Left kidney (tissue), 2 donors: ENCODE results near the gene EPHB2. TPM values are rescaled to one million over a fixed set of nuclear protein-coding genes. Genes with fewer than 3 reads are reported as not detected.

Experiments
- DNase-seq: peaks from one replicate; pipeline ENCODE4 v3.0.0-alpha.2; 2013
- polyA plus RNA-seq: library from polyadenylated mRNA; unstranded; fragments of 120-200 nt; gene quantifications from one replicate; pipeline ENCODE4 v1.2.1, GENCODE V29; 2013; ENCODE audit not compliant: insufficient read length

The EPHB2 gene
- polyA plus RNA-seq, 1 donor: 11.5 TPM

GRCh38 chr1:22721122-22721873, 10.7 kb downstream of the EPHB2 start:
- DNase-seq: no peak

DNA sequence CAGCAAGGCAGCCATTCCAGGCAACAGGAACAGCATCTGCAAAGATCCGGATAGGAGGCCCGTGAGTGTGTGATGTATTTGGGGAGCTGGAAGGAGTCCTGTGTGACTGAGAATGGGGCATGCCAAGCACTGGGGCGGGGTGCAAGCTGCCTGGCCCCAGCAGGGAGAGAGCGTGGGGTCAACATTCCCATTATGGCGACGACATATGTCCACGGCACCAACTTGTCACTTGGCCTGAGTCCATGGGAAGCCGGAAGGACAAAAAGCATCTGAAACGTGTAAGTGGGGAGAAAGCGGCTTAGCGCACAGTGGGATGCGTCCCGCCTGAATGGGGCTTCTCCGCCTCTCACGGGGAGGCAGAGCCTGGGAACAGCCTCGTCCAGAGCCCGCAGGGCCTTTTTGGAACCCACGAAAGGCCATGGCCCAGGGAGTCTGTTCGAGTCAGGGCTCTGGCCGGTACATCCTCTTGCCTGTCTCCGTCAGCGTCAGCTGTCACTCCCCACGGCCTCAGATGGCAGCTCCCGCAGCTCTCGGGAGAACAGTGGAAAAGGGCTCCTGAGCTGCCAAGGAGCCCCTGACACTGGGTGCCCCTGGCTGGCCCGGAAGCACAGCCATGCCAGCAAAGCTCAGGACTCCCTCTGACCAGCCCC, 12.4 kb downstream of the EPHB2 start:
- DNase-seq: no peak

DNA sequence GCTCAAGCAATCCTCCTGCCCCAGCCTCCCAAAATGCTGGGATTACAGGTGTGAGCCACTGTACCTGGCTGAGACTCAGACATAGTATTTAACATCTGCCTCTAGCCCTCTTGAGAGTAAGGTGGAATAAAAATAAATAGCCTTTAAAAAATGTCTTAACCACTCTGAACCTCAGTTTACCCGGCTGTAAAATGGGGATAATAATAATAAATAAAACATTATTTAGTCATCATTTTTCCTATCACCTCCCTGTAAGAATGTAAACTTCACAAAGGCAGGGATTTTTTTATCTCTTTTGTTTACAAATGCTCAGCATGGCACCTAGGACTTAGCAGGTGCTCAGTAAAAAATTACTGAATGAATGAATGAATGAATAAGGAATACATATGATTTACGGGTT, 17.2 kb downstream of the EPHB2 start:
- DNase-seq: no peak

- no peak for DNase-seq
Observed at GRCh38 chr1:22728751-22729399, 18.2 kb downstream of the EPHB2 start.

DNA sequence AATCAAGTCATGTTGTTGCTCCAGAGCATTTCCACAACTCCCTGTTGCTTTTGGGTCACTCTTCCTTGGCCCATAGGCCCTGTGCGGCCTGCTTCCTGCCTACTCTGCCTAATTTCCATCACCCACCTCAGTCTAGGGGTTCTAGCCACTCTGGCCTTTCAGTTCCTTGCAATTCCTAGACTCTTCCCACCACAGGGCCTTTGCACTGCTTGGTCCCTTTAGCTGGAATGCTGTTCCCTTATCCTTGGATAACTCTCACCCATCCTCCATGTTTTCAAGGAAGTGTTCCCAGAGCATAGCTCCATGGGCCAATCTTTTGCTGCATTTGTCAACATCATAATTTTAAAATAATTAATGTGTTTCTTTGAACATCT, 18.7 kb downstream of the EPHB2 start:
- no peak for DNase-seq

DNA sequence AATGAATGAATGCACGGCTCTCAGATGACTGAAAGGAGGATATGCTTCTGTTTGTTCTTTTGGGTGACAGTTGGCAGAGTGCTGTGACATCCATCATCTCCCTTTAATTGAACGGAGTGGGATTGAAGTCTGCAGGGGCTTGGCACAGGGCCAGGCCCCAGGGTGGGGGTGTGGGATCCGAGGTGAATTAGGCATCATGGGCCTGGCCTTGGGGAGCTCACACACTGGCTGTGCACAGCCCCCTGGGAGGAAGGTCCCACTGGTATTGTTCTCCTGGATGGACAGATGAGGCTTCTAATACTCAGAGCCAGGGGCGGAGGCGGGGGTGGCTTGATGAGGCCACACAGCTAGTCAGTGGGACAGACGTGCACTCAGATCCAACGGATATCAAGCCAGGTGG, 19.3 kb downstream of the EPHB2 start:
- no peak for DNase-seq

GRCh38 chr1:22731924-22732720, 21.5 kb downstream of the EPHB2 start:
- no peak for DNase-seq

DNA sequence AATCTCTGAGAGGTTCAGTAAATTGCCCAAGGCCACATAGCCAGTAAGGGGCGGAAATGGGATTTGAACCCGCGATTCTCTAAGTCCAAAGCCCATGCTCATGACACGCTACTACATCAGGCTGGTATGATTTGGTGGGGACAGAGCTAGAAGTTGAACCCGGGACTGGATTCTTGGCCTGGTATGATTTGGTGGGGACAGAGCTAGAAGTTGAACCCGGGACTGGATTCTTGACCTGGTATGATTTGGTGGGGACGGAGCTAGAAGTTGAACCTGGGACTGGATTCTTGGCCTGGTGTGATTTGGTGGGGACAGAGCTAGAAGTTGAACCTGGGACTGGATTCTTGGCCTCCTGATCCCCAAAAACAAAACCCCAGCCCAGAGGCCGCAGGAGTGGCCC, 23.0 kb downstream of the EPHB2 start:
- DNase-seq: no peak

- DNase-seq: no peak
Observed at GRCh38 chr1:22736501-22737080, 26.0 kb downstream of the EPHB2 start.

DNA sequence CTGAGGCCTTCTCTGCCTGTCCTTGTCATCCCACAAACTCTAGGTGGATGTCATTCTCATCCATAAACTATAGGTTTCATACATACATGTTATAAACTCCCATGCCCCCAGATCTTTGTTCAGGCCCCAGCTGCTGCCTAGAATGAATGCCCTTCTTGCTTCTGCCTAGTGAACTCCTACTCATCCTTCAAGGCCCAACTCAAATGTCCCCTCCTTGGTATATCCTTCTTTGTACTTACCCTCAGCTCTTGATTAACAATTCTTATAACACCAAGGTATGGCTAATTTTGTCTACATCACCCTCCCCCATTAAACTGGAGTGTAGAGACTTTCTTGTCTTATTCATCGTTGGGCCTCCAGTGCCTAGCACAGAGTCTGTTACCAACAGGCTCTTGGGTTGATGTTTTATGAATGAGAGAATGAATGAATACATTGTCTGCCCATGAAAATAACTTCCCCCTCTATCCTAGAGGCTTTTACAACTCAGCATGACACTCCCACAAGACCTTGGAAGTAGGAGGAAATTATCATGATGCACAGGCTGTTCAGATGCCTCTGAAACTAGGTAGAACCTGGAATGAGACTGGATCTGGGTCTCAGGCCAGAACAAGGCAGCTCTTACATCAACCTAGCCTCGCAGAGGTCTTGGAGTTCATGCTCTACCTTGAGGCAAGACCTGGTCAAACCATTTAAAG, 26.9 kb downstream of the EPHB2 start:
- no peak for DNase-seq

DNA sequence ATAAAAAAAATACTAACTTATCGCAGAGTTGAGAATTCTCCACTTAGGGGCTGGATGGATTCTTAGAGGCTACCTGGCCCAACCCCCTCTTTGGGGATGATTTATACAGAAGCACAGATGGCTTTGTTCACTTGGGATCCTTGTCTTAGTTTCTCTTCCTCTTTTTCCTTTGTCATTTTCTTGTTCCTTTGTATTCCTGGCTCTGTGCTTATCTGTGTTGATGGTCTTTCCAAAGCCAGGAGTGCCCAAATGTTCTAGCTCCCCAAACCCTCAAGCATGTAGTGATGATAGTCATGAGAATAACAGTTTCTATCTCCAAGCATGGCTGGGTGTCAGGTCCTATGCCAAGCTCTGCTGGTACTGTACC, 27.4 kb downstream of the EPHB2 start:
- no peak for DNase-seq

- no peak for DNase-seq
Observed at GRCh38 chr1:22738522-22738921, 27.9 kb downstream of the EPHB2 start.

DNA sequence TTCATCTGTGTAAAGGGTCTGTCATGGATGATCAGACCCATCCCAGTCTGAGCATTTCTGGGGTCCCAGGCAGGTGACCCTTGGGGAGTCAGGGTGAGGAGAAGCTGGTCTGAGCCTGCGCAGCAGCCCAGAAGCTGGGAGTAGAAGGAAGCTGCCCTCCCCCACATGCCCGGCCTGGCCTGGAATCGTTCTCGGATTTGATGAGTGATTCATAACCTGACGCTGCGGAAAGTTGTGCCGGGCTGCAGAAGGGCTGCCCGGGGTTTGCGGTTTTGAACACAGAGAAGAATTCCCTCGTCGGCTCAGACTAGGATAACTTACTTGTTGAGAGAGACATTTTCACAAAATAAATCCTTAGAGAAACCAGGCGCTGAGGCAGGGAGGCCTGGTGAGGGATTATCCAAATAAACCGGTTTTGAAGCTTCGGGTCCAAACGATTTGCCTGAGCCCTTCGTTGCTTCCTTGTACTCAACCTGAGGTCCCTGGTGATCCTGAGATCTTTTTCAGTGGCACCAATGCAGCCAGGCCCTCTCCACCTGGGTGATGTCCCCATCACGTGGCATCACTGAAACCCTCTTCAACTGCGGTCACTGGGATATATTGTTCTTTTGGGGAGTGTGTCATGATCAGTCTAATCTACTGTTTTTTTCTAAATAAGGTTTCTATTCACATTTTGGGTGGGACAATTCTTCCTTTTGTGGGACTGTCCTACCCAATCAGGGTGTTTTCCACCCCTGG, 29.2 kb downstream of the EPHB2 start:
- peak; percentile 56 for DNase-seq

GRCh38 chr1:22741118-22741517, 30.5 kb downstream of the EPHB2 start:
- no peak for DNase-seq

- no peak for DNase-seq
Observed at GRCh38 chr1:22745669-22746585, 35.3 kb downstream of the EPHB2 start.

- no peak for DNase-seq
Observed at GRCh38 chr1:22747021-22747734, 36.5 kb downstream of the EPHB2 start.

DNA sequence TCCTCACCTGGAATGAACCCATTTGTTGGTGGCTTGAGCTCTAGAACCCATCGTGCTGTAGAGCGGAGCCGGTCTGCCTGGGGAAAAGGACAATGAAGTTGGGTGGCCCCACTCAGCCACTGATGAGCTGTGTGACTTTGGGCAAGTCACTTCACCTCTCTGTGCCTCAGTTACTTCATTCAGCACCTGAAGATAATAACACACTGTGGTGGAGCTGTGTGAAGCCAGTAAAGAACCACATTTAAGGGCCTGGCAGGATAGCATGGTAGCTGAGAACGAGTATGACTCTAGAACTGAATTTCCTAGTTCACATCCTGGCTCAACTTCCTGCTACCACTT, 37.1 kb downstream of the EPHB2 start:
- DNase-seq: no peak

GRCh38 chr1:22749503-22749902, 38.9 kb downstream of the EPHB2 start:
- no peak for DNase-seq
